Activated naive CD4-positive, alpha-beta T cell treated with anti-CD3 and anti-CD28 coated beads, Interleukin-2, amount 10 ng/mL, durations not matched to agents 7 days and 5 days (primary cell): ENCODE measurements around the gene PCNX3.
"Not testable (repeated sequence)": the region's sequence is repeated elsewhere in the genome, so short reads cannot be mapped to it uniquely, and the experiment has no call there.

ENCODE experiments used
- CTCF ChIA-PET: fragments of 350-600 bp; sonication (Branson Sonifier 250); formaldehyde crosslinking; loops from one replicate; lab custom pipeline; 2021; ENCODE audit warnings: antibody characterized with exemption; lab: Charles Lee
- DNase-seq: peaks from one replicate; pipeline ENCODE4 v3.0.0-alpha.2; 2020
- H3K27ac Mint-ChIP-seq: one replicate; pipeline ENCODE4 v1.8.0; 2021; ENCODE audit warnings: mild to moderate bottlenecking, moderate library complexity, mixed read lengths
- H3K27me3 Mint-ChIP-seq: one replicate; pipeline ENCODE4 v1.8.0; 2021; ENCODE audit warnings: mild to moderate bottlenecking, mixed read lengths
- H3K36me3 Mint-ChIP-seq: one replicate; pipeline ENCODE4 v1.8.0; 2021; ENCODE audit warnings: mixed read lengths
- H3K4me1 Mint-ChIP-seq: one replicate; pipeline ENCODE4 v1.8.0; 2021; ENCODE audit warnings: mixed read lengths
- H3K4me3 Mint-ChIP-seq: one replicate; pipeline ENCODE4 v1.8.0; 2021; ENCODE audit warnings: mild to moderate bottlenecking, moderate library complexity, mixed read lengths
- H3K9me3 Mint-ChIP-seq: one replicate; pipeline ENCODE4 v1.8.0; 2021; ENCODE audit warnings: mixed read lengths

Gene PCNX3

DNA sequence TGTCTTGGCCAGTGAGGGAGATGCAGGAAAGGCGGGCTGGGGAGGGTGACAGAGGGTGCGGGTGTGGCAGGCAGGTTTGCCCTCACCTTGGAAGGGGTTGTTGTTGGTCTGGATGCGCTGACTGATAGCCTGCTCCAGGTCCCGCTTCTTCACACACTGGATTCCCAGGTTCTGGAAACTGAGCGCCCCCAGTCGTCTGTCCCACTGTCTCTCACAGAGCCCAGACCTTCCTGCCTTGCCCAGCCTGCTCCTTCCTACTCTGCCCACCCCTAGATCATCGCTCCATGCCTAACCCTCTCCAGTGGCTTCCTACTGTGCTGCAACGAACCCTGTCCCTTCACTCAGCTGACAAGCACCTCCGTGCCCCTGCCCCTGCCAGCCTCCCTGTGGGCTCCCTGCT, 44.5 kb downstream of the PCNX3 start:
- H3K4me1 Mint-ChIP-seq: peaks cover 42% of the 10 kb centered on the region
- no peaks in the 10 kb centered on the region for H3K27me3 Mint-ChIP-seq
- H3K36me3 Mint-ChIP-seq: peaks cover 57% of the 10 kb centered on the region
- H3K27ac Mint-ChIP-seq: peak overlapping the region; percentile 81
- no peak for DNase-seq
- H3K4me3 Mint-ChIP-seq: no peak overlapping the region
- no peaks in the 10 kb centered on the region for H3K9me3 Mint-ChIP-seq
- CTCF ChIA-PET: interaction anchor here (1.0 kb wide), 1 partner anchor 12 kb away, joined by 3 read pairs; no protein-coding TSS in a partner anchor

DNA sequence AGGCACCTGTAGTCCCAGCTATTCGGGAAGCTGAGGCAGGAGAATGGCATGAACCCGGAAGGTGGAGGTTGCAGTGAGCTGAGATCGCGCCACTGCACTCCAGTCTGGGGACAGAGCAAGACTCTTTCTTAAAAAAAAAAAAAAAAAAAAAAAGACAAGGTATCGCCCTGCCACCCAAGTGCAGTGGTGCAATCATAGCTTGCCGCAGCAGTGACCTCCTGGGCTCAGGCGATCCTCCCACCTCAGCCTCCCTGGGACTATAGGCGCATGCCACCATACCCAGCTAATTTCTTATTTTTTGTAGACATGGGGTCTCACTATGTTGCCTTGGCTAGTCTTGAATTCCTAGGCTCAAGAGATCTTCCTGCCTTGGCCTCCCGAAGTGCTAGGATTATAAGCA, 45.3 kb downstream of the PCNX3 start:
- H3K27me3 Mint-ChIP-seq, DNase-seq, CTCF ChIA-PET, H3K9me3 Mint-ChIP-seq: not testable (repeated sequence)
- peaks cover 42% of the 10 kb centered on the region for H3K4me1 Mint-ChIP-seq
- H3K4me3 Mint-ChIP-seq: peak overlapping the region; percentile 83
- H3K27ac Mint-ChIP-seq: peak overlapping the region; percentile 49
- peaks cover 49% of the 10 kb centered on the region for H3K36me3 Mint-ChIP-seq

DNA sequence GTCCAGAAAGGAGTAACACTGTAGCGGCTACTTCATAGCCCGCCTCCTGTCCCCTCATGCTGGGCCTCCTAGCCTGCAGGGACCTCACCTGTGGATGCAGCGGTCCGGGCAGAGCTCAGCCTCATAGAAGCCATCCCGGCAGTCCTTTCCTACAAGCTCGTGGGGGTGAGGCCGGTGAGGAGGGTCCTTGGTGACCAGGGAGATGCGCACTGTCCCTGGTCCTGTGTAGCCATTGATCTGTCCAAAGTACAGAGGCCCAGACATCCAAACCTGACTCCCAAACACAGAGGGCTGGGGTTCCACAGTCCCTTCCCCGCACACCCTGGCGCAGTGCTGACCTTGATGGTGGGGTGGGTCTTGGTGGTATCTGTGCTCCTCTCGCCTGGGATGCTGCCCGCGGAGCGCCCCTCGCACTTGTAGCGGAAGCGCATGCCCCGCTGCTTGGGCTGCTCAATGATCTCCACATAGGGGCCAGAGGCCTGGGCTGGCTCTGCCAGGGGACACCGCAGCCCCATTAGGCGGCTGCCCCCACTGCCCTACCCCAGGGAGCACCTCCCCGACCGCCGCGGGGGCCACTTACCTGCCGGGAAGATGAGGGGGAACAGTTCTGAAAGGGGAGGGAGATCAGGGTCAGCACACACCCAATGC, 46.1 kb downstream of the PCNX3 start:
- Mint-ChIP-seq H3K4me3 (peak overlapping the region; percentile 83), H3K36me3 (peaks cover 41% of the 10 kb centered on the region), H3K27ac (peak overlapping the region; percentile 87), H3K9me3 (no peaks in the 10 kb centered on the region), H3K27me3 (no peaks in the 10 kb centered on the region), H3K4me1 (peaks cover 41% of the 10 kb centered on the region)
- CTCF ChIA-PET: interaction anchor here (0.9 kb wide), 1 partner anchor 50 kb away, joined by 3 read pairs; the partner anchor contains the start of gene KAT5
- DNase-seq: no peak

DNA sequence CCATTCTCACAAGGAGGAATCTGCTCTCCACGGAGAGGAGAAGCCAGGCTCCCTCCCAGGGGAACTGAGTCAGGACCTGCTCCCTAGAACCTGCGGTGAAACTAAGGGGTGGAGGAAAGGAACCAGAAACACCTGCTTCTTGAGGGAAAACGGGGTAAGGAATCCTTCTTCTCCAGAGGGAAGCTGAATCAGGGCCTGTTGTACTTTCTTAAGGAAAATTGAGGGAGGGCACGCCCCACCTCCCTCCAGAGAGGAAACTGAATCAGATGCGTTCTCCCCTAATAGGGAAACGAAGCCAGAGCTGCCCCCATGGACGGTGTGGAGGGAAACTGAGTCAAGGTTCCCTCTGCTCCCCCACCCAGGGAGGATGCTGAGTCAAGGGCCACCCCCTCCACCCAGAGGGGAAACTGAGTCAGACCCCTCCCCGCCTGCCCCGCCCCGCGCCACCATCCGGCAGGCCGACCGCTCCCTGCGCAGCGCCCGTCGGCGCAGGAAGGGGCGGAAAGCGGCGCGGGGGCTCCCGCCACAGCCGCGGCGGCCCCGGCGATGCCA, 46.7 kb downstream of the PCNX3 start:
- peaks cover 36% of the 10 kb centered on the region for H3K36me3 Mint-ChIP-seq
- H3K9me3 Mint-ChIP-seq: no peaks in the 10 kb centered on the region
- no peak for DNase-seq
- H3K27ac Mint-ChIP-seq: peak overlapping the region; percentile 87
- peak overlapping the region; percentile 83 for H3K4me3 Mint-ChIP-seq
- H3K4me1 Mint-ChIP-seq: peaks cover 41% of the 10 kb centered on the region
- CTCF ChIA-PET: interaction anchor here (0.9 kb wide), 1 partner anchor 49 kb away, joined by 3 read pairs; the partner anchor contains the start of gene KAT5
- H3K27me3 Mint-ChIP-seq: no peaks in the 10 kb centered on the region

DNA sequence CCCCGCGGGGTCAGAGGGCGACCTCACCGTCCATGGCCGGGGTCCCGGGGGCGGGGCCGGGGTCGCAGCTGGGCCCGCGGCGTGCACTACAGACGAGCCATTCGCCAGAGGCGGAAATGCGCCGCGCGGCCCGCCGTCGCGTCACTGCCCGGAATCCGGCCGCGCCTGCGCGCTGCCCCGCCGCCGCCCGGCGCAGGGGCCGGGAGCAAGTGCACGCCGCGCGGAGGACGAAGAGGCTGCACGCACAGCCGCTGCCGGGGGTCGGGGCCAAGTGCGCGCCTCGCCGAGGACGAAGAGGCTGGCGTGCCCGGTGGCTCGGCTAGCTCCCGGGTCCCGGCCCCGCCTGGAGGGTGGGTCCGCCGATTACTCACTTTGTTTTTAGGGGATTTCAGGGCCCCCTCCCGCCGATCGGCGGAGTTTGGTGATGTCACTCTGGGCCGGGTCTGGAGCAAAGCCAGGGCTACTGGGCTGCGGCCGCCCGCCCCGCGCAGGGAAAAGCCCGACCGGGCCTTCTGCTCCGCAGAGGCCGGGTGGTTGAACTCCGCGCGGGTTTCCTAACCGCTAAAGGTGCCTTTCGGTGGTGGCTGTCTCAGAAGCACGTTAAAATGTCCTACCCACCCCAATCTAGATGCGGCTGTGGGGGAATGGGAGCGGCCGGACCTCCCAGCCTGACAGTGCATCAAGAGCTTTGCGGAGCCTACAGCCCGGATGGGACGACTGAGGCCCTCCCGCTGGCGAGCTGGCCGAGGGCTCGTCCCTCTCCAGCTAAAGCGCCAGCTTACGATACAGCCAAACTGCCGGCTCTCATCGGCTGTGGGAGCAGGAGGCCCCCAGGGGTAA, 47.4 kb downstream of the PCNX3 start, which contains the start of gene RELA:
Gene RELA (minus strand): TSS at position 118 of the 840 bp plus-strand sequence. CDS start 84 bp downstream, at position 34.
- H3K4me1 Mint-ChIP-seq: peaks cover 41% of the 10 kb centered on the region
- CTCF ChIA-PET: interaction anchor here (0.7 to 1.6 kb wide), 5 partner anchors 9 to 117 kb away, joined by 3 to 5 read pairs (median 3); partner anchors contain the start of gene KAT5
- no peaks in the 10 kb centered on the region for H3K27me3 Mint-ChIP-seq
- peak within 1 kb of the TSS; percentile 92 for H3K27ac Mint-ChIP-seq
- peak within 1 kb of the TSS; percentile 87 for H3K4me3 Mint-ChIP-seq
- H3K36me3 Mint-ChIP-seq: peaks cover 29% of the 10 kb centered on the region
- H3K9me3 Mint-ChIP-seq: no peaks in the 10 kb centered on the region
- peak; percentile 91 for DNase-seq

DNA sequence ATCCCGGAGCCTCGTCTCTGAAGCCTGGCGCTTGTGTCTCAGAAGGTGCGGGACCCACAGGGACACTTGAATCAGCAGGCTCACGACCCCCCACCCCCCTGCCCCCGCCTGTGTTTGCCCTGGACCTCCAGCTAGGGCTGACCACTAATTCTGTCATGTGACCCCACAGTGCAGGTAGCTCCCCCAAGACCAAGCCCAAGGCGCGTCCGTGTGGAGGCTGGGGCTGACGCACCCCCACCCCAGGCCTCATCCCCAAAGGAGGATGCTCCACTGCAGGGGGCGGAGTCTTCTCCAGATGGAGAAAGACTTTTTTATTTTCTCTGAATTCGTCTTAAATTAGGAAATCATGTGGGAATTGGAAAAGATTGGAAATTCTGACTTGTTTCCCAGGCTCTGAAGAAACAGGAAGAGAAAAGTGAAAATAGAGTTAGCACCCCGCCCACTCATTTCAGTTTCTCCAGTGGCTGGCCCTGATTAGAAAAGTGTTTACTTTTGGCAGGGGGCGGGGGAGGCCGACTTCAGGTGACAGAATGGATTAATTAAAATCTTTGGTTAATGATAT, 48.1 kb downstream of the PCNX3 start:
- Mint-ChIP-seq H3K27ac (peak overlapping the region; percentile 92), H3K27me3 (no peaks in the 10 kb centered on the region), H3K4me1 (peaks cover 41% of the 10 kb centered on the region), H3K9me3 (no peaks in the 10 kb centered on the region), H3K4me3 (peak overlapping the region; percentile 87), H3K36me3 (peaks cover 25% of the 10 kb centered on the region)
- DNase-seq: peak; percentile 65
- CTCF ChIA-PET: interaction anchor here (0.6 to 1.6 kb wide), 5 partner anchors 10 to 116 kb away, joined by 3 to 5 read pairs (median 4); no protein-coding TSS in a partner anchor

DNA sequence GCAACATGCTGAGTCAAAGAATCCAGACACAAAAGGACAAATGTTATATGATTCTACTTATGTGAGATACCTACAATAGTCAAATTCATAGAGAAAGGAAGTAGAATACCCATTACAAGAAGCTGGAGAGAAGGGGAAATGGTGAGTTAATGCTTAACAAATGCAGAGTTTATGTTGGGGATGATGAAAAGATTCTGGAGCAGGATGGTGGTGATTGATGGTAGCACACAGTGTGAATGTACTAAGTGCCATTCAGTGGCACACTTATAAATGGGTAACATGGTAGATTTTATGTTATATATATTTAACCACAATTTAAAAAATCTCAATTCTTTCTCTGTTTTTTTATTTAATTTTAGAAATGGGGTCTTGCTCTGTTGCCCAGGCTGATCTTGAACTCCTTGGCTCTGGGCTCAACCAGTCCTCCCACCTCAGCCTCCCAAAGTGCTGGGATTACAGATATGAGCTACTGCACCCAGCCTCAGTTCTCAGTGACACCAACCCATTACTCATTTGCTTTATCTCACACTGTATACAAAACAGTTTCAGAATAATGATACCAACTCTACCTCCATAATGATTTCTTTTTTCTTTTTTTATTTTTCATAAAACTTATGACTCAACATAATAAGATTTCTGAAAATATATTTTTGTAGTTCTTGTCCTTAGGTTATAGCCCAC, 56.7 kb downstream of the PCNX3 start:
- CTCF ChIA-PET: interaction anchor here (1.1 to 1.2 kb wide), 2 partner anchors 13 to 97 kb away, joined by 3 to 5 read pairs; no protein-coding TSS in a partner anchor
- Mint-ChIP-seq H3K9me3 (no peaks in the 10 kb centered on the region), H3K27me3 (peaks cover 4% of the 10 kb centered on the region), H3K36me3 (no peaks in the 10 kb centered on the region), H3K4me3 (no peak overlapping the region), H3K27ac (no peak overlapping the region), H3K4me1 (no peaks in the 10 kb centered on the region)
- DNase-seq: no peak

DNA sequence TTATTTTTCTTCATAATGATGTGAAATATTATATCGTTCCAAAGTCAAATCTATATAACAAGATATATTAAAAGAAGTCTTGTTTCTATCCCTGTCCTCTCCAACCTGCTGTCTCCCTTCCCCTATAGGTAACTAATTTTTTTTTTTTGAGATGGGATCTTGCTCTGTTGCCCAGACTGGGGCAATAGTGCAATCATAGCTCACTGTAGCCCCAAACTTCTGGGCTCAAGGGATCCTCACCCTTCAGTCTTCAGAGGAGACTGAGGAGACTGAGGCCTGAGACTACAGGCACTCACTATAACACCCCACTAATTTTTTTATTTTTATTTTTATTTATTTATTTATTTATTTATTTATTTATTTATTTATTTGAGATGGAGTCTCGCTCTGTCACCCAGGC, 57.4 kb downstream of the PCNX3 start:
- Mint-ChIP-seq H3K4me1 (no peaks in the 10 kb centered on the region), H3K36me3 (no peaks in the 10 kb centered on the region), H3K9me3 (no peaks in the 10 kb centered on the region), H3K27ac (no peak overlapping the region), H3K4me3 (no peak overlapping the region), H3K27me3 (peaks cover 4% of the 10 kb centered on the region)
- no peak for DNase-seq
- CTCF ChIA-PET: interaction anchor here (1.1 to 1.2 kb wide), 2 partner anchors 13 to 97 kb away, joined by 3 to 5 read pairs; no protein-coding TSS in a partner anchor

DNA sequence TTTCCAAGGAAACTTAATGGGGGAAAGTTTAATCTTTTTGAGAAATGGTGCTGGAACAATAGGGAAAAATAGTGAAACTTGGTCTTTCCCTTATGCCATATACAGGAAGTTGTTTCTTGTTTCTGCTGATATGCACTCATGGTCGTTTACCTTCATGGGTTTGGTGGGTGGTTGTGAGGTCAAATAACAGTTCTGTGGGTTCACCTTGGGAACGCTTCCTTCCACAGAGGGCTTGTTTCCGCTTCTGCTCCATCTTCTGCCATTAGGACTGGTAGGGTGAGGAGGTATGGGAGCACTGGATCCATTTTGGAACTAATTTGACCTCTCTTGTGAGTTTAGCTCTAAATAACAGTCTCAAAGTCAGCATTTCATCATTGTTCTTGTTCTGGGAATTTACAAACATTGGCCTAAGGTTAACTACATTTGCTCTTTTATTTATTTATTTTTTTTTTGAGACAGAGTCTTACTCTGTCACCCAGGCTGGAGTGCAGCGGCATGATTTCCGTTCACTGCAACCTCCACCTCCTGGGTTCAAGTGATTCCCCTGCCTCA, 64.7 kb downstream of the PCNX3 start:
- CTCF ChIA-PET: no interaction called here
- H3K27me3 Mint-ChIP-seq: peaks cover 4% of the 10 kb centered on the region
- DNase-seq: no peak
- H3K27ac Mint-ChIP-seq: no peak overlapping the region
- H3K4me3 Mint-ChIP-seq: no peak overlapping the region
- H3K36me3 Mint-ChIP-seq: no peaks in the 10 kb centered on the region
- no peaks in the 10 kb centered on the region for H3K9me3 Mint-ChIP-seq
- H3K4me1 Mint-ChIP-seq: peaks cover 2% of the 10 kb centered on the region

DNA sequence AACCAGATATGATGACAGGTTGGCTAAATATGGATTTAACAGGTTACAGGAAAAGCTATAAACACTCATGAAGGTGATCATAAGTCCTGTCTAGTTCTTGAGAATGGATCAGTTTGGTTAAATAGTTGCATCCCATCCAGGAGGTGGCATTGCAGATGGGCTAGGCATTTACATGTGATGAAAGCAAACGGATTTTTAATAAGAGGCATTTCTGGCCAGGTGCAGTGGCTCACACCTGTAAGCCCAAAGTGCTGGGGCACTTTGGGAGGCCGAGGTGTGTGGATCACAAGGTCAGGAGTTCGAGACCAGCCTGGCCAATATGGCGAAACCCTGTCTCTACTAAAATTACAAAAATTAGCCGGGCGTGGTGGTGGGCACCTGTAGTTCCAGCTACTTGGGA, 67.9 kb downstream of the PCNX3 start:
- H3K27ac Mint-ChIP-seq, H3K4me3 Mint-ChIP-seq, DNase-seq, H3K4me1 Mint-ChIP-seq, H3K9me3 Mint-ChIP-seq, CTCF ChIA-PET, H3K36me3 Mint-ChIP-seq: not testable (repeated sequence)
- peaks cover 11% of the 10 kb centered on the region for H3K27me3 Mint-ChIP-seq

DNA sequence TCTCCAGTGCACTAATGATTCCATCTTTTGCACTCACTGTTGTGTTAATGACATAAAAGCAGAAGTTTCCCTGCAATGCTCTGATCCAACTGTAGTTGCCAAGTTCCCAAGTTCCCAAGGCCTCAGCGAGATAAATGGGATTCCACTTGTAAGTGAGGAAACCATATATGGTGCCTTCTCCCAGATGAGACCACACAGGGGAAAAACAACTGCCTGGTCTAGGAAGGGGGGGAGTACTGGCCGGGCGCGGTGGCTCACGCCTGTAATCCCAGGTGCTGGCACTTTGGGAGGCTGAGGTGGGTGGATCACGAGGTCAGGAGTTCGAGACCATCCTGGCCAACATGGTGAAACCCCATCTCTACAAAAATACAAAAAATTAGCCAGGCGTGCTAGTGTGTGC, 70.4 kb downstream of the PCNX3 start:
- Mint-ChIP-seq H3K4me3 (no peak overlapping the region), H3K27me3 (peaks cover 15% of the 10 kb centered on the region), H3K4me1 (no peaks in the 10 kb centered on the region), H3K27ac (no peak overlapping the region), H3K9me3 (no peaks in the 10 kb centered on the region), H3K36me3 (no peaks in the 10 kb centered on the region)
- CTCF ChIA-PET: no interaction called here
- DNase-seq: no peak
